Vagina (tissue), 2 donors: ENCODE measurements around the gene RNU5B-1. TPM values are rescaled to one million over a fixed set of nuclear protein-coding genes. Genes with fewer than 3 reads are reported as not detected.

ENCODE experiments used
- DNase-seq, 2 donors: peaks; one replicate each; pipeline ENCODE4 v3.0.0-alpha.2; 2017; ENCODE audit errors: extremely low spot score in 2 of 2
- H3K27ac ChIP-seq: fragments of 200-600 bp; sonication (generic); one replicate; pipeline ENCODE4 v1.5.1; 2019
- H3K27me3 ChIP-seq: fragments of 200-600 bp; sonication (generic); one replicate; pipeline ENCODE4 v1.5.1; 2019
- H3K36me3 ChIP-seq, 2 donors: fragments of 200-600 bp; sonication (generic); one replicate each; pipeline ENCODE4 v1.5.1; 2017 to 2019
- H3K4me1 ChIP-seq: fragments of 200-600 bp; sonication (generic); one replicate; pipeline ENCODE4 v1.5.1; 2019
- H3K4me3 ChIP-seq, 2 donors: fragments of 200-600 bp; sonication (generic); 1 replicate in 1 of 2; 2 replicates in 1 of 2; pipeline ENCODE4 v1.5.1; 2016 to 2019
- H3K9me3 ChIP-seq: fragments of 200-600 bp; sonication (generic); one replicate; pipeline ENCODE4 v1.5.1; 2019
- POLR2A ChIP-seq, 2 donors: fragments of 450-650 bp; IDR thresholded peaks; one replicate each; pipeline ENCODE4 v1.6.1; 2017; ENCODE audit warnings: antibody characterized with exemption in 2 of 2, mild to moderate bottlenecking in 2 of 2, moderate library complexity in 2 of 2
- POLR2AphosphoS5 ChIP-seq, 2 donors: sonication (generic); formaldehyde crosslinking; IDR thresholded peaks; one replicate each; pipeline ENCODE4 v1.9.0; 2017; ENCODE audit warnings: antibody characterized with exemption in 2 of 2, mild to moderate bottlenecking in 2 of 2, low read depth in 1 of 2; ENCODE audit not compliant: insufficient read depth in 1 of 2
- intact Hi-C: fragments of 100-400 bp; cut with DNase I; formaldehyde crosslinking; loops from one replicate; pipeline ENCODE4 v1.15.1; 2023
- total RNA-seq: library from RNA; depleted of rRNA; stranded (reverse); fragments of >200 nt; gene quantifications from one replicate; pipeline ENCODE4 v1.2.3, GENCODE V29; 2016
- TF ChIP-seq, protein P1 (sequence below), 3 experiments: fragments of 450-650 bp in 2 of 3; fragments of 200-600 bp in 1 of 3; sonication (generic) in 1 of 3; IDR thresholded peaks; one replicate each; pipeline ENCODE4 v1.5.1; 2017 to 2019; ENCODE audit warnings: antibody characterized with exemption in 3 of 3, mild to moderate bottlenecking in 2 of 3, moderate library complexity in 2 of 3

RNU5B-1 gene
- total RNA-seq, result not detected

GRCh38 chr15:65304381-65305149 is at the start of gene RNU5B-1:
TSS of gene RNU5B-1 (plus strand) at chr15:65304677.
- TF ChIP-seq, protein P1, sequence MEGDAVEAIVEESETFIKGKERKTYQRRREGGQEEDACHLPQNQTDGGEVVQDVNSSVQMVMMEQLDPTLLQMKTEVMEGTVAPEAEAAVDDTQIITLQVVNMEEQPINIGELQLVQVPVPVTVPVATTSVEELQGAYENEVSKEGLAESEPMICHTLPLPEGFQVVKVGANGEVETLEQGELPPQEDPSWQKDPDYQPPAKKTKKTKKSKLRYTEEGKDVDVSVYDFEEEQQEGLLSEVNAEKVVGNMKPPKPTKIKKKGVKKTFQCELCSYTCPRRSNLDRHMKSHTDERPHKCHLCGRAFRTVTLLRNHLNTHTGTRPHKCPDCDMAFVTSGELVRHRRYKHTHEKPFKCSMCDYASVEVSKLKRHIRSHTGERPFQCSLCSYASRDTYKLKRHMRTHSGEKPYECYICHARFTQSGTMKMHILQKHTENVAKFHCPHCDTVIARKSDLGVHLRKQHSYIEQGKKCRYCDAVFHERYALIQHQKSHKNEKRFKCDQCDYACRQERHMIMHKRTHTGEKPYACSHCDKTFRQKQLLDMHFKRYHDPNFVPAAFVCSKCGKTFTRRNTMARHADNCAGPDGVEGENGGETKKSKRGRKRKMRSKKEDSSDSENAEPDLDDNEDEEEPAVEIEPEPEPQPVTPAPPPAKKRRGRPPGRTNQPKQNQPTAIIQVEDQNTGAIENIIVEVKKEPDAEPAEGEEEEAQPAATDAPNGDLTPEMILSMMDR (IDR thresholded peaks at IDR 0.05), result peak in 1 of 3 experiments; percentile 87
- TF ChIP-seq POLR2AphosphoS5 (IDR thresholded peaks at IDR 0.05; ENCODE audit: insufficient read depth in 1 of 2, low read depth in 1 of 2), result peak; percentile 72 to 92
- peak in 1 of 2 donors; percentile 93 for TF ChIP-seq POLR2A (IDR thresholded peaks at IDR 0.05)
- peak within 1 kb of the TSS; percentile 50 to 55 for H3K4me3 ChIP-seq
- peaks cover 13% of the 10 kb centered on the region for H3K4me1 ChIP-seq
- H3K9me3 ChIP-seq, result no peaks in the 10 kb centered on the region
- no peak for DNase-seq
- H3K27ac ChIP-seq, result peak within 1 kb of the TSS; percentile 85
- no peaks in the 10 kb centered on the region for H3K36me3 ChIP-seq
- intact Hi-C loops, result no loop called here
- no peaks in the 10 kb centered on the region for H3K27me3 ChIP-seq

DNA sequence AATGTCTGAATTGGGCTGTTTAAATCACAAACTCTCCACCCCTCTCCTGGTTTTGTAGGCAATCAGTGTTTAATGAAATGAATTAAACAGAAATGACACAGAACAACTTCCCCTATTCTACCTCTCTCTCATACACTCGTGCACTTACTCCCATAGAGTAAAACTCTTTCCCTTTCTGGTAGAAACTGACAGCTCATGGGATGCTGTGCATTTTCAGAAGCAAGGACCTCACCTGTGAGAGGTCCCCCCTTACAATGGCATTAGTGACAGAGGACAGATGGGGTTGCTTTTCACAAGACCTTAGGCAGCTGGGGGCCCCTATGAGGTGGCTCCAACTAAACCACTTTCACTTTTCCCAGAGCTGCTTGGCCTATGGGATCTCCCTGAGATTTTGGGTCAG is 49.7 kb upstream of the RNU5B-1 start:
- DNase-seq, result no peak
- H3K9me3 ChIP-seq, result no peaks in the 10 kb centered on the region
- intact Hi-C loops, result no loop called here
- H3K4me3 ChIP-seq, result no peak overlapping the region
- TF ChIP-seq, protein P1 (IDR thresholded peaks at IDR 0.05), result no peak
- TF ChIP-seq POLR2AphosphoS5 (IDR thresholded peaks at IDR 0.05; ENCODE audit: insufficient read depth in 1 of 2, low read depth in 1 of 2) (no peak), POLR2A (IDR thresholded peaks at IDR 0.05) (no peak)
- no peaks in the 10 kb centered on the region for H3K36me3 ChIP-seq
- peaks cover 47% of the 10 kb centered on the region for H3K4me1 ChIP-seq
- peak overlapping the region; percentile 13 for H3K27ac ChIP-seq
- no peaks in the 10 kb centered on the region for H3K27me3 ChIP-seq

- TF ChIP-seq POLR2A (IDR thresholded peaks at IDR 0.05) (no peak), POLR2AphosphoS5 (IDR thresholded peaks at IDR 0.05; ENCODE audit: insufficient read depth in 1 of 2, low read depth in 1 of 2) (no peak)
- TF ChIP-seq, protein P1 (IDR thresholded peaks at IDR 0.05), result no peak
- Histone ChIP-seq H3K4me3 (no peak overlapping the region), H3K27ac (no peak overlapping the region), H3K9me3 (no peaks in the 10 kb centered on the region), H3K4me1 (peaks cover 55% of the 10 kb centered on the region), H3K36me3 (peaks cover 0 to 4% of the 10 kb centered on the region in 2 donors), H3K27me3 (no peaks in the 10 kb centered on the region)
- intact Hi-C loops, result no loop called here
- DNase-seq, result no peak
These were observed 48.9 kb upstream of the RNU5B-1 start for GRCh38 chr15:65255486-65256140.

DNA sequence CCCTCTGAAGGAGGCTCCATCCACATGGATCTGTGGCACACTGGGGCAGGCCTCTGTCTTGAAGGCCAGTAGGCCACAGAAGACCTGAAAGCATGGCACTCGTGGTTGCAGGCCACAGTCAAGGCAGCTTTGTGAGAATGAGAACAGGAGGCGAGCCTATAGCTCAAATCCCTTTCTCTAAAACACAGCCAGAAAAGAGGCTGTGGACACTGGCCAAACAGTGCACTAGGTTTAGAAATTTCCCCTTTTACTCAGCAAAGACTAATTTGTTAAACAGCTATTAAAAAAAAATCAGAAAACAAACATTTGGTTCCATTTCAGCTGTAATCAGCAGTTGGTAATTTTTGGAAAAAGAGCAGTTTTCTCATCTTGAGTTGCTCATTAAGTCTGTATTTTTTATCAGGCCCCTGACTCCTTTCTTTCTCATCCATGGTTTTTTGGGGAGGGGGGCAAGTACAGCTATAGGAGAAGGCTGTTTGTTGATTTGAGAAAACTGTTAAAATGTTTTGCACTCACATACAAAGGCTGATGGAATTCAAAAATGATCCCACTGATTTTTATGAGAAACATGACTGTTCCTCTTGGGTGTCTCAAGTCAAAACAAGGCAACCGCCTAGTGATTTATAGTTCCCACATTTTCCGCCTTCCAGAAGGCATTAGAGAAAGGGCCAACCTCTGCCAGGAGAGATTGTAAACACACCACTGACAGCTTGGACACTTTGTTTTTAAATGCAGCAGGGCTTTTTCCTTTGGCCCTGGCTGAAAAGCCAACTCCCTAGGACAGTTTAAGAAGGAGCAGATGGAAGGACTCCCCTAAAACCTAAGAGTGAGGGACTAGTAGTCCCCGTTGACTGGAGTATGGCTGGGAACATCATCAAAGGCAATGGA is 45.9 kb upstream of the RNU5B-1 start:
- no peak for TF ChIP-seq POLR2A (IDR thresholded peaks at IDR 0.05)
- peak in 1 of 2 donors; percentile 78 for TF ChIP-seq POLR2AphosphoS5 (IDR thresholded peaks at IDR 0.05; ENCODE audit: insufficient read depth in 1 of 2, low read depth in 1 of 2)
- TF ChIP-seq, protein P1 (IDR thresholded peaks at IDR 0.05), result no peak
- Histone ChIP-seq H3K27ac (peak overlapping the region; percentile 87), H3K36me3 (peaks cover 0 to 18% of the 10 kb centered on the region in 2 donors), H3K4me1 (peaks cover 56% of the 10 kb centered on the region), H3K4me3 (no peak overlapping the region), H3K27me3 (no peaks in the 10 kb centered on the region), H3K9me3 (no peaks in the 10 kb centered on the region)
- no peak for DNase-seq
- intact Hi-C loops, result no loop called here
